GM12864 (cell line): ENCODE results near the gene C3.

Experiments
- DNase-seq: peaks from one replicate; pipeline ENCODE4 v3.0.0-alpha.2; 2011; ENCODE audit warnings: low read depth
- H3K4me3 ChIP-seq: 2 replicates; pipeline ENCODE4 v1.5.1; 2011; ENCODE audit warnings: mild to moderate bottlenecking, low read depth, low read length, control low read depth
- TF ChIP-seq, protein P1 (sequence below): IDR thresholded peaks from 2 replicates; pipeline ENCODE4 v1.5.1; 2011; ENCODE audit warnings: low read depth, mild to moderate bottlenecking, moderate library complexity, low read length, control low read depth, inconsistent platforms; ENCODE audit errors: missing control alignments

The C3 gene

DNA sequence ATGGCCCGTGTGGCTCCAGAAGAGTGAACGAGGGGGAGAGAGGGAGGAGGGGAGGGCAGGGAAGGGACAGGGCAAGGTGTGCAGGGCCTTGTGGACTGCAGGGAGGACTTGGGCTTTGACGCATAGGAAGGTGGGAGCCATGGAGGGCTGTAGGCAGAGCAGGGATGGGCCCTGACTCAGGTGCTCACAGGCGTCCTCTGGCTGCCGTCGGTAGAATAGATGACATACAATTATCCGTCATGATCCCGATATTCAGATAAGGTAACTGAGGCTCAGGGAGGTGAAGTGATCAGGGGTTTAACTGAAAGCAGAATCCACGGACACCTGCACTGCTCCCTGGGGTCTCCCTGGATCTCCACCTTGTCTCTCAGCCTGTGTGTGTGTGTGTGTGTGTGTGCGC lies 3.4 kb downstream of the C3 start:
- TF ChIP-seq, protein P1, sequence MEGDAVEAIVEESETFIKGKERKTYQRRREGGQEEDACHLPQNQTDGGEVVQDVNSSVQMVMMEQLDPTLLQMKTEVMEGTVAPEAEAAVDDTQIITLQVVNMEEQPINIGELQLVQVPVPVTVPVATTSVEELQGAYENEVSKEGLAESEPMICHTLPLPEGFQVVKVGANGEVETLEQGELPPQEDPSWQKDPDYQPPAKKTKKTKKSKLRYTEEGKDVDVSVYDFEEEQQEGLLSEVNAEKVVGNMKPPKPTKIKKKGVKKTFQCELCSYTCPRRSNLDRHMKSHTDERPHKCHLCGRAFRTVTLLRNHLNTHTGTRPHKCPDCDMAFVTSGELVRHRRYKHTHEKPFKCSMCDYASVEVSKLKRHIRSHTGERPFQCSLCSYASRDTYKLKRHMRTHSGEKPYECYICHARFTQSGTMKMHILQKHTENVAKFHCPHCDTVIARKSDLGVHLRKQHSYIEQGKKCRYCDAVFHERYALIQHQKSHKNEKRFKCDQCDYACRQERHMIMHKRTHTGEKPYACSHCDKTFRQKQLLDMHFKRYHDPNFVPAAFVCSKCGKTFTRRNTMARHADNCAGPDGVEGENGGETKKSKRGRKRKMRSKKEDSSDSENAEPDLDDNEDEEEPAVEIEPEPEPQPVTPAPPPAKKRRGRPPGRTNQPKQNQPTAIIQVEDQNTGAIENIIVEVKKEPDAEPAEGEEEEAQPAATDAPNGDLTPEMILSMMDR = peak; percentile 31
- DNase-seq = no peak
- H3K4me3 ChIP-seq = no peak overlapping the region

DNA sequence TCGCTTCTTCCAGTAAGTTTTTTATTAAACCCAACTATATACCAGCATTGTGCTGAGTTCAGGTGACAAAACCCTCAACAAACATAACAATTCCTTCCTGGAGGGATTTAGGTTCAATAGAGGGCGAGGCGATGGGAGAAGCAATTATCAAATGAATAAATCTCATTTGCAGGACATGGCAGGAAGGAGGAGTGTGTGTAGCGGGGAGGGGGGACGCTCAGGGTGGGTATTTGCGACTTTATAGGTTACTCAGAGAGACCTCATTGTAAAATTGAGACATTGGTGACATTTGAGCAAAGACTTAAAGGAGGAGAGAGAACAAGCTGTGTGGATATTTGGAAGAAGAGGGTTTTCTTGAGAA lies 3.9 kb downstream of the C3 start:
- TF ChIP-seq, protein P1 = no peak
- H3K4me3 ChIP-seq = no peak overlapping the region
- no peak for DNase-seq

DNA sequence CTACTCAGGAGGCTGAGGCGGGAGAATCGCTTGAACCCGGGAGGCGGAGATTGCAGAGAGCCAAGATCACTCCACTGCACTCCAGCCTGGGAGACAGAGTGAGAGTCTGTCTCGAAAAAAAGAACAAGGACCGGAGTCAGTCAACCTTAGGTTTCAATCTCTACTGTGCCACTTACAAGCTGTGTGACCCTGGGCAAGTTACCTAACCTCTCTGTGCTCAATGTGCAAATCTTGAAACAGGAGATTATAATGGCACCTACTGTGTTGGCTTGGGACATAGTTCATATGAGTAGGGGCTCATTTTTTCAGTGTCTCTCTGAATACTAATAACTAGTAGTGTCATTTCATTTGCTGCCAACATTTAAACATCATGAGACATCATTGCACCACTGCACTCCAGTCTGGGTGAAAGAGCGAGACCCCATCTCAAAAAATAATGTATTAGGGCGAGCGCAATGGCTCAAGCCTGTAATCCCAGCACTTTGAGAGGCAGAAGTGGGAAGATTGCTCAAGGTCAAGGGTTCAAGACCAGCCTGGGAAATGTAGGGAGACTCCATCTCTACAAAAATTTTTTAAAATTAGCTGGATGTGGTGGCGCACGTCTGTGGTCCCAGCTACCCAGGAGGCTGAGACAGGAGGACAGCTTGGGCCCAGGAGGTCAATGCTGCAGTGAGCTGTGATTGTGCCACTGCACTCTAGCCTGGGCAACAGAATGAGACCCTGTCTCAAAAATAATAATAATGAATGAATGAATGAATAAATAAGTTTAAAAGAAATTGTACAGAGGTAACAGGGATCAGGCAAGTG lies 5.5 kb downstream of the C3 start:
- TF ChIP-seq, protein P1 = no peak
- no peak overlapping the region for H3K4me3 ChIP-seq
- no peak for DNase-seq

DNA sequence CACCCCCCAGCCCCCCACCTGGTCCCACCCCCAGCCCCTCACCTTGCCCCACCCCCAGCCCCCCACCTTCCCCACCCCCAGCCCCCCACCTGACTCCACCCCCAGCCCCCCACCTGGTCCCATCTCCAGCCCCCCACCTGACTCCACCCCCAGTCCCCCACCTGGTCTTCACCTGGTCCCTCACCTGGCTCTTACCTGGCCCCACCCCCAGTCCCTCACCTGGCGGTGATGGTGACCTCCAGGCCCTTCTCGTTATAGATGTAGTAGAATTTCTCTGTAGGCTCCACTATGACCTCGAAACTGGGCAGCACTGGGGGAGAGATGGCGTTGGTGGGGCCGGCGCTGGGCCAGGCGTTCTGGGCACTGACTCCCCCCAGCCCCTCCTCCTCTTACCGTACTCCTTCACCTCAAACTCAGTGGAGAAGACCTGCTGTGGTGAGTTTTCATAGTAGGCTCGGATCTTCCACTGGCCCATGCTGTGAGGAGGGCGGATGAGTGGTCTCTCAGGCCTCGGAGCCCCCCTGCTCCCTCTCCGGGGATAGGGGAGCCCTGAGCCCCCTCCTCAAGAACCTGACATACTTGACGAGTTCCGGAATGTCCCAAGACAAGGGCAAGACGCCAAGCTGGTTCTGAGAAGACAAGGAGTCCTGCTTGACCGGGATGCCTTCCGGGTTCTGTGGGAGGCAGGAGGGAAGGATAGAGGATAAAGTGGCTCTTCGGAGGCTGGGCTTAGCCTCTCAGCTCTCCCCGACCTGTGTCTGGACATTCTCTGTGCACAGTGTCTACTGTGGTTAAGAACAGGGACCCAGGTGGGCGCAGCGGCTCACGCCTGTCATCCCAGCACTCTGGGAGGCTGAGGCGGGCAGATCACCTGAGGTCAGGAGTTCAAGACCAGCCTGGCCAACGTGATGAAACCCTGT lies 6.4 kb downstream of the C3 start:
- no peak for DNase-seq
- no peak overlapping the region for H3K4me3 ChIP-seq
- TF ChIP-seq, protein P1 = no peak

DNA sequence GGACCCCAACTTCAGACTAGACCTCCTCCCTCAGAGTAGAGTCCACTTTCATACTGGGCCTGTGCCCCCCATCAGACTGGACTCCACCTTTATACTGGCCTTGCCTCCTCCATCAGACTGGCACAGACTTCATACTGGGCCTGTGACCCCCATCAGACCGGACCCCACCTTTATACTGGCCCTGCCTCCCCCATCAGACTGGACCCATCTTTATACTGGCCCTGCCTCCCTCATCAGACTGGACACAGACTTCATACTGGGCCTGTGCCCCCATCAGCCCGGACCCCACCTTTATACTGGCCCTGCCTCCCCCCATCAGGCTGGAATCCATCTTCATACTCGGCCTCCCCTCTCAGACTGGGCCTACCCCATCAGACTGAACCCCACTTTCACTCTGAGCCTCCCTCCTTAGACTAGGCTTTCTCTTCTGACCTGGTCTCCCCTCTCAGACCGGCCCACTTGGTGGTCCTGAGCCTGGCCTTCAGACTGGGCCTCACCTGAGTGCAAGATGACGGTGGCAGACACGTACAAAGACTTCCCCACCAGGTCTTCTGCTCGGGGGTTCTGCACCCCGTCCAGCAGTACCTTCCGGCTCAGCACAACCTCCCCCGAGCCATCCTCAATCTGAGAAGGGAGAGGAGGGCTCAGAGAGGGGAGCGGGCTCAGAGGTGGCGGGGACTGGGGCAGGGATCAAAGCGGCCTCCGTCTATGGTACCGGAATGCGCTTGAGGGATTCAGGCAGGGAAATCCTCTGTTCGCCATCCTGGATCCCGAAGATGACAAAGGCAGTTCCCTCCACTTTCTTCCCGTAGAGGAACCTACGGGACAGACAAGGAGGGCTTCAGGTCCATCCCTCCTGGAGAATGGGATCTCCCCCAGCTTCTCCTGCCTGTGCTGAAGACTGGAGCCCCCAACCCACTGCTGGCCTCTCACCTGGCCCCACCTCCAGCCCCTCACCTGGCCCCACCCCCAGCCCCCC lies 7.5 kb downstream of the C3 start:
- DNase-seq = no peak
- H3K4me3 ChIP-seq = no peak overlapping the region
- TF ChIP-seq, protein P1 = no peak

DNA sequence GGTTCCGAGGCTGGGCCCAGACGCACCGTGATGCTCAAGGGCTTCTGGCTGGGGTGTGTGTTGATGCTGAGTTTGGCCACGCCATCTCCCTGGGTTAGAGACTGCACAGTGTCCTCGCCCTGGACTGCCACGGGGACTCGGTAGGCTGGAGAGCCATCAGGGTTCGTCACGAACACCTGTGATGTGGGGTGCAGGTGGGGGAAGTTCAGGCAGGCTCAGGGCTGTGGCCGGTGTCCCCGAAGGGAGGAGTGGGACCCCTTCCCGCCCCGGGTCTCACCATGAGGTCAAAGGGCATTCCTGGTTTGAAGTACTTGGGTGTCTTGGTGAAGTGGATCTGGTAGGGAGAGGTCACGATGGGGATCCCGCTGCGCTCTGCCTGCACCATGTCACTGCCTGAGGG lies 8.2 kb downstream of the C3 start:
- no peak for DNase-seq
- H3K4me3 ChIP-seq = no peak overlapping the region
- TF ChIP-seq, protein P1 = no peak
